Caco-2 (cell line): ENCODE results near the gene DMRT1. TPM values are rescaled to one million over a fixed set of nuclear protein-coding genes. Genes with fewer than 3 reads are reported as not detected.

Experiments
- BruUV-seq: library from RNA; stranded (reverse); fragments of 400-500 nt; replicated peaks from 2 replicates; lab custom pipeline; 2021; lab: Mats Ljungman, UMichigan
- CTCF ChIA-PET: fragments of 300-600 bp; sonication (Branson Sonifier 250); formaldehyde crosslinking; loops from one replicate; lab custom pipeline; 2022; ENCODE audit warnings: antibody characterized with exemption; lab: Charles Lee
- POLR2A ChIA-PET: fragments of 300-600 bp; sonication (Branson Sonifier 250); formaldehyde crosslinking; loops from one replicate; lab custom pipeline; 2022; ENCODE audit warnings: antibody characterized with exemption; lab: Charles Lee
- DNase-seq, 2 experiments: peaks; one replicate each; pipeline versions ENCODE4 v3.0.0 to v3.0.0-alpha.2; 2020 to 2022
- H3K27me3 ChIP-seq: replicated peaks from 2 replicates; pipeline ENCODE4 v1.6.0; 2011; ENCODE audit warnings: low read length; ENCODE audit not compliant: control insufficient read depth, insufficient read depth
- H3K36me3 ChIP-seq: 2 replicates; pipeline ENCODE4 v1.5.1; 2011; ENCODE audit warnings: low read length; ENCODE audit not compliant: control insufficient read depth, insufficient read depth
- H3K4me1 ChIP-seq: fragments of 250-450 bp; sonication (Bioruptor Pico); 2 replicates; pipeline ENCODE4 v1.5.1; 2020; ENCODE audit warnings: mild to moderate bottlenecking
- H3K4me3 ChIP-seq: 2 replicates; pipeline ENCODE4 v1.5.1; 2011; ENCODE audit warnings: low read depth, mild to moderate bottlenecking, control low read depth, low read length
- H3K9me3 ChIP-seq: fragments of 250-450 bp; sonication (Bioruptor Pico); 2 replicates; pipeline ENCODE4 v1.5.1; 2020; ENCODE audit warnings: mild to moderate bottlenecking, moderate library complexity
- H3K27ac Mint-ChIP-seq: one replicate; pipeline ENCODE4 v1.8.0; 2022; ENCODE audit warnings: mixed read lengths; ENCODE audit not compliant: unreplicated experiment
- H3K27me3 Mint-ChIP-seq: one replicate; pipeline ENCODE4 v1.8.0; 2022; ENCODE audit warnings: mixed read lengths; ENCODE audit not compliant: insufficient read depth, unreplicated experiment
- H3K36me3 Mint-ChIP-seq: one replicate; pipeline ENCODE4 v1.8.0; 2022; ENCODE audit warnings: mild to moderate bottlenecking, mixed read lengths; ENCODE audit not compliant: insufficient read depth, unreplicated experiment
- H3K4me1 Mint-ChIP-seq: one replicate; pipeline ENCODE4 v1.8.0; 2022; ENCODE audit warnings: low read depth, mixed read lengths; ENCODE audit not compliant: unreplicated experiment
- H3K4me3 Mint-ChIP-seq: one replicate; pipeline ENCODE4 v1.8.0; 2022; ENCODE audit warnings: mild to moderate bottlenecking, moderate library complexity, mixed read lengths; ENCODE audit not compliant: unreplicated experiment
- H3K9me3 Mint-ChIP-seq: one replicate; pipeline ENCODE4 v1.8.0; 2022; ENCODE audit warnings: mixed read lengths; ENCODE audit not compliant: unreplicated experiment
- CTCF ChIP-seq, 2 experiments: fragments of 200-600 bp in 1 of 2; IDR thresholded peaks; 1 replicate in 1 of 2; 2 replicates in 1 of 2; pipeline versions ENCODE4 v1.5.1 to v1.8.0; 2011 to 2022; ENCODE audit warnings: antibody characterized with exemption in 1 of 2, control low read depth in 1 of 2, inconsistent platforms in 1 of 2, low read depth in 1 of 2, low read length in 1 of 2, mild to moderate bottlenecking in 1 of 2, moderate library complexity in 1 of 2; ENCODE audit not compliant: insufficient read depth in 1 of 2, severe bottlenecking in 1 of 2, unreplicated experiment in 1 of 2
- intact Hi-C: fragments of 100-400 bp; cut with micrococcal nuclease; formaldehyde crosslinking; loops from one replicate; pipeline ENCODE4 v1.10.0; 2022; ENCODE audit not compliant: unreplicated experiment
- total RNA-seq: library from RNA; stranded (reverse); gene quantifications from 2 replicates; pipeline ENCODE4 v1.2.3, GENCODE V29; 2022

DMRT1 gene
- total RNA-seq, 1 experiment from 2014 or later, result not detected

GRCh38 chr9:905906-906305 is 64.4 kb downstream of the DMRT1 start:
- intact Hi-C loops, result no loop called here
- Mint-ChIP-seq H3K36me3 (no peaks in the 10 kb centered on the region), H3K9me3 (no peaks in the 10 kb centered on the region), H3K27me3 (peaks cover 6% of the 10 kb centered on the region), H3K27ac (no peak overlapping the region), H3K4me1 (no peaks in the 10 kb centered on the region), H3K4me3 (no peak overlapping the region)
- ChIA-PET CTCF (no interaction called here), POLR2A (no interaction called here)
- H3K4me1 ChIP-seq, result no peaks in the 10 kb centered on the region
- H3K36me3 ChIP-seq, result no peaks in the 10 kb centered on the region
- H3K4me3 ChIP-seq, result no peak overlapping the region
- no peaks in the 10 kb centered on the region for H3K9me3 ChIP-seq
- TF ChIP-seq CTCF (IDR thresholded peaks at IDR 0.05; ENCODE audit: insufficient read depth in 1 of 2, low read depth in 1 of 2, low read length in 1 of 2, severe bottlenecking in 1 of 2, unreplicated experiment in 1 of 2), result no peak
- H3K27me3 ChIP-seq, result no peaks in the 10 kb centered on the region; the same call in 1 of the 2 replicates
- DNase-seq, result no peak
- BruUV-seq, result no TSS peak

GRCh38 chr9:908536-909205 is 67.2 kb downstream of the DMRT1 start:
- H3K4me3 ChIP-seq, result no peak overlapping the region
- CTCF ChIA-PET, result interaction anchor here (0.7 kb wide), 1 partner anchor 13 kb away, joined by 7 read pairs; no protein-coding TSS in a partner anchor
- Mint-ChIP-seq H3K36me3 (no peaks in the 10 kb centered on the region), H3K4me1 (no peaks in the 10 kb centered on the region), H3K4me3 (no peak overlapping the region), H3K9me3 (no peaks in the 10 kb centered on the region), H3K27ac (no peak overlapping the region), H3K27me3 (peaks cover 8% of the 10 kb centered on the region)
- H3K27me3 ChIP-seq, result no peaks in the 10 kb centered on the region; the same call in 1 of the 2 replicates
- no TSS peak for BruUV-seq
- H3K4me1 ChIP-seq, result no peaks in the 10 kb centered on the region
- TF ChIP-seq CTCF (IDR thresholded peaks at IDR 0.05; ENCODE audit: insufficient read depth in 1 of 2, low read depth in 1 of 2, low read length in 1 of 2, severe bottlenecking in 1 of 2, unreplicated experiment in 1 of 2), result no peak
- H3K9me3 ChIP-seq, result no peaks in the 10 kb centered on the region
- POLR2A ChIA-PET, result no interaction called here
- intact Hi-C loops, result no loop called here
- DNase-seq, result no peak
- H3K36me3 ChIP-seq, result no peaks in the 10 kb centered on the region

- no peaks in the 10 kb centered on the region for H3K9me3 ChIP-seq
- H3K4me3 ChIP-seq, result no peak overlapping the region
- DNase-seq, result peak; percentile 31 to 42
- ChIA-PET CTCF (interaction anchor here (0.6 kb wide), 2 partner anchors 19 to 92 kb away, joined by 3 to 4 read pairs; no protein-coding TSS in a partner anchor), POLR2A (no interaction called here)
- BruUV-seq, result no TSS peak
- peaks cover 7% of the 10 kb centered on the region for H3K27me3 Mint-ChIP-seq
- no peaks in the 10 kb centered on the region; the same call in 1 of the 2 replicates for H3K27me3 ChIP-seq
- no peaks in the 10 kb centered on the region for H3K9me3 Mint-ChIP-seq
- H3K4me1 Mint-ChIP-seq, result no peaks in the 10 kb centered on the region
- peak in 1 of 2 experiments; percentile 25 for TF ChIP-seq CTCF (IDR thresholded peaks at IDR 0.05; ENCODE audit: insufficient read depth in 1 of 2, low read depth in 1 of 2, low read length in 1 of 2, severe bottlenecking in 1 of 2, unreplicated experiment in 1 of 2)
- H3K36me3 ChIP-seq, result no peaks in the 10 kb centered on the region
- no peaks in the 10 kb centered on the region for H3K36me3 Mint-ChIP-seq
- no peak overlapping the region for H3K4me3 Mint-ChIP-seq
- no peak overlapping the region for H3K27ac Mint-ChIP-seq
- intact Hi-C loops, result loop anchor here (5.0 kb wide), 1 partner anchor 96 kb away; no protein-coding TSS in a partner anchor
- no peaks in the 10 kb centered on the region for H3K4me1 ChIP-seq
Measured at GRCh38 chr9:911005-911404, 69.5 kb downstream of the DMRT1 start.
